Sciatic nerve (tissue), 2 donors: Measurements from ENCODE around the gene MDC1. TPM values are rescaled to one million over a fixed set of nuclear protein-coding genes. Genes with fewer than 3 reads are reported as not detected.

Experiments used
- ATAC-seq: fragments of 200-7000 bp; cut with Tn5 transposase; one replicate; pipeline ENCODE4 v1.9.1; 2020; ENCODE audit warnings: mild to moderate bottlenecking, moderate library complexity
- DNase-seq: peaks from one replicate; pipeline ENCODE4 v3.0.0-alpha.2; 2020; ENCODE audit warnings: low spot score
- intact Hi-C: fragments of 100-400 bp; cut with DNase I; formaldehyde crosslinking; loops from one replicate; pipeline ENCODE4 v1.14.2; 2022
- total RNA-seq: library from RNA; stranded (reverse); fragmentation: NEBNext Ultra II Directional; extraction: Animal tissue kit (Norgen Biotek cat#: 25700); gene quantifications from one replicate; pipeline ENCODE4 v1.2.1, GENCODE V29; 2021
- donor health status: DM: no; HTN: no; CAD: no.
- donor health status: DM: no; HTN: no; CAD: no.

The MDC1 gene
- total RNA-seq, 1 donor from 2014 or later, result 43.2 TPM

GRCh38 chr6:30749554-30750378, 32.7 kb upstream of the MDC1 start:
- ATAC-seq (no peak), DNase-seq (peak; percentile 60)
- intact Hi-C loops, result loop anchor here (5.0 kb wide), 1 partner anchor 73 kb away; no protein-coding TSS in a partner anchor

GRCh38 chr6:30748851-30749540, 31.9 kb upstream of the MDC1 start:
- intact Hi-C loops, result loop anchor here (5.0 kb wide), 1 partner anchor 73 kb away; no protein-coding TSS in a partner anchor
- ATAC-seq (no peak), DNase-seq (no peak)

DNA sequence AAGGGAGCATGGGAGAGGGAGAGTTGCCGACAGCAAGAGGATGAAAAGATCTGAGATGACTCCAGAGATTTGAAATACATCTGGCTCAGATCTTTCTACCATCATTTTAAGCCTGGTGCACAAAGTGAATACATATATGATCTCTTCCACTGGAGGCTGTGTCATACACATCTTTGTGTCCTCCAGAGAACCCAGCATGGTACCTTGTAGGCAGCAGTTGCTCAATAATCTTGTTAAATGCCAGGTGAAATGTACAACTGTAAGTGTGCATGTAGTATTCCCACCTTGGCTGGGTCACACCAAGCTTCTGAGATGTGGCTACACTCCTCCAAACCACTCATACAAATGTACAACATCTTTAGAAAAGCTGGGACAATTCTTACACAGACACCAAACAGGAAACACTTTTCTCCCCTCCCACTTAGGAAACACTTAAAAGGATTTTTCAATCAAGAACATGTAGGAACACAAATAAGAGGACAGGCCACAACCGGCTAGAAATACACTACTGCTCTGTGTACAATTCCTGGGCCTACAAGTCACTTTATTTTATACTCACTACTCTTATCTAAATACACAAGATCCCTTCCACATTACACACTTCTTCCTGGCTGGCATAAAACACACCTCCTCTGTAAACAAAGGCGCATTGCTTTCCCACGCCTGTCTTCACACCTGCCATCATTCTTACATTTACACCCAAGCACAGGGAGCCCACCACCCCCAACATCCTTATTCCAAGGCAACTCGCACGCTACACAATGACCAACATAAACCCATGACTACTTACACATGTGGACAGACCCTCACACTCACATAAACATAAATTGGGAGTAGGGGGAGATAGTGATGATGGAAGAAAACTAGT, 31.1 kb upstream of the MDC1 start:
- intact Hi-C loops, result loop anchor here (5.0 kb wide), 1 partner anchor 74 kb away; no protein-coding TSS in a partner anchor
- ATAC-seq, result no peak

DNA sequence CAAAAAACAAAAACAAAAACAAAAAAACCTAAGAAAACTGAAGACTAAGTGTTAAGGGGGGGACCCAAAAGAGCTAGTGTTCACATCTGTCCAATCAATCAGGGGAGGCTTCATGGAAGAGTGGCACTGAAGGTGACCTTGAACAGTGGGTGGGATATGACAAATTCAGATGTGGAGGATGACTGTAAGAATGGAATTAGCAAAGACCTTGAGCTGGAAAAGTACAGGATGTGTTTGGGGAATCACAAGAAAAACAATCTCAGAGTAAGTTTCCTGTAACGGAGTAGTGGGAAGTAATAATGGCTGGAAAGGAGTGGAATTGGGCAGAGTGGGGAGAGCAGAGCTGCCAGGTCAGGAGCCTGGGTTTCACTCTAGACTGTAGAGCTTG, 30.2 kb upstream of the MDC1 start:
- intact Hi-C loops, result loop anchor here (5.0 kb wide), 1 partner anchor 75 kb away; no protein-coding TSS in a partner anchor
- ATAC-seq (no peak), DNase-seq (no peak)

More for the DNA sequence above, 31.1 kb upstream of the MDC1 start:
- no peak for DNase-seq

DNA sequence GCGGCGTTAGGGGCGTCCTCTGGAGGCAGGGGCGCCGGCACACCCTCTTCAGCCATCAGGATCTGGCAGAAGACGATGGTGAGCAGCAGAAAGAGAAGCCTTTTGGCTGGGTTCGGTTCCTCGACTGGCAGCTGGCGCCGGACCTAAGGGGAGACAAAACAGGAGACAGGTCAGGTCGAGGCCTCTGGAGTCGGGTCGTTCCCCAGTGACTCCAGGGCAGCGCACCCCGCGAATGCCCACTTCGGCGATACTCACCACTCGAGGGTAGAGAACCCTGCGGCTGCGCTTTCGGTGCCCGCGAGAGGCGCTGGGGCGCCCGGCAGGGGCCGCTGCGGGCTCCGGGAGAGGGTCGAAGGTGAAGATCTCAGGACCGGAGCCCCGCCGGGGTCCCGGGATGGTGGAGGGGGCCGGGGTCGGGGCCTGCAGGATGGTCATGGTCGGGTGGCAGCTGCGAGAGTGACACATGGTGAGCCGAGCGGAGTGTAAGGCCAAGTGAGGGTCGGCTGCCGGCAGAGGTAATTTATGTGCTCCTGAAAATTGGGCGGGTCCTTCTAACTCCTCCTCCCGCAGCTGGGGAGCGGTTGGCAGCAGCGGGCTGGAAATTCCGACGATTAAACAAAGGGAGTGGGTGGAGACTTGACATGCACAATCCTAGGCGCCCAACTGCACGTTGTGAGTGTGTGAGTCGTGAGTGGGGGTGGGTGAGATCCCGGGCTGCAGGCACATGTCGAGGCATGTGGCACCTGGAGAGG, 27.1 kb upstream of the MDC1 start, which contains the start of gene IER3:
Gene IER3 (minus strand): TSS at position 494 of the 752 bp plus-strand sequence. CDS start 29 bp downstream, at position 465.
- peak; percentile 91 for DNase-seq
- intact Hi-C loops, result no loop called here
- ATAC-seq, result peak; percentile 59

DNA sequence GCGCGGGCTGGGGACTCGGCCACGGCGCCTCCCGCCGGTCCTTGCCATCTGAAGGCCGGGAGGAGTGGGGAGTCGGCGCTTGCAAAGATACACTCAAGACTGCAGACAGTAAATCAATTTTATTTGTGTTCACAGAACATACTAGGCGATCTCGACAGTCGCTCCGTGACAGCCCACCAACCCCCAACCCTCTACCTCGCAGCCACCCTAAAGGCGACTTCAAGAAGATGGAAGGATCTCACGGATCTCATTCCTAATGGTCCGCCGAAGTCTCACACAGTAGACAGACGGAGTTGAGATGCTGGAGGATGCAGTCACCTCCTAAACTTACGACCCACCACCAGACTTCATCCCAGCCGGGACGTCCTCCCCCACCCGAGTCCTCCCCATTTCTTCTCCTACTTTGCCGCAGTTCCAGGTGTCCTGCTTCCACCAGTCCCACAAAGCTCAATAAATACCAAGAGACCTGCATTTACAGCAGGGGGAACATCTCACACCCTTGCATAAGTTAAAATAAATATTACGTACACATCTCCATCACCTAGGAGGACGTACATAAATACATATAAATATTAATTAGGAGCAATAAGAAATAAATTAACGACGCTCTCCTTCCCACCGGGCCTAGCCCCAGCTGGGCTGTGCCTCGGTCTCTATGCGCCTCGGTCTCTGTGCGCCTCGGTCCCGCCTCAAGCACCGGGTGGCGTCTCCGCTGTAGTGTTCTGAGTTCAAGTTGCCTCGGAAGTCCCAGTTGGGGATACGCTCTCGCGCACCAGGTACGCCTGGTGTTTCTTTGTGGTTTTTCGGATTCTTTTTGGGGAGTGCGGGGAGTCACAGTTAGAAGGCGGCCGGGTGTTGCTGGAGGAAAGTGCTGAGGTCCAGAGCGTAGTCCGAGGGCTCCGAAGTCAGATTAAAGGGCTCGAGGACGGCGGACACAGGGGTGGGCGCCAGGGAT, 26.3 kb upstream of the MDC1 start:
- intact Hi-C loops, result no loop called here
- ATAC-seq (peak; percentile 18), DNase-seq (peak; percentile 68)

DNA sequence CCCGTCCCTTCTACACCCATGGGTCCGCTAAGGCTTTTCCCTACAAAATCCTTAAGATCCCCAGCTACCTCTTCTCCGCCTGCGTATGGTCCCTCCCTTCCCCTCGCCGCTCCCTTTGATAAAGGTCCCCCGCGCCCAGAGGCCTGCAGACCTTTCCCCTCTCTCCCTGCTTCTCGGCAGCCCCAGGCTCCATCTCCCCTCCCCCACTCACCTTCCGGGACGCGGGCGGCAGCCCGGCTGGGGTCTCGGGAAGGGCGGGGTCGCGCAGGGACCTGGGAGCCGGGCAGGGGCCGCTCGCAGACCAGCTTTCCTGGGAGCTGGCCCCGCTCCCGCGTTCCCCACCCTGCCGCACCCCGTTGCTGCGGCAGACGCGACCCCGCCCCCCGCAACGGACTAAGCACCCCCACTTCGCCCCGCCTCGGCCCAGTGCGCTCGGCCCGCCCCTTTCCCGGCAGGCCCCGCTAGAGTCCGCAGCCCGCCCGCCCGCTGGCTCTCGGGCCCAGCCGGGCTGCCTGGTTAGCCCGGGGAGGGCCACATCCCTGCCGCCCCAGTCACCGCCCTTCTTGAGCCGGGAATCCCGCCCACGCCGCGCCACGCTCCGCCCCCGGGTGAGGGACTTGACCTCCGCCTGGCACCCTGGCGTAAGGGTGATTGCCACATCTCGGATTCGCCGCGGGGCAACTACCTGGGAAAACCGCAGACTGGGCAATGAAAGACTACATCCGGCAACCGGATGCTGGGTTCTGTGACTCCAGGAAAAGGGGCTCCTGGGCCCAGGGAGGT, 25.4 kb upstream of the MDC1 start, which contains the start of gene FLOT1:
Gene FLOT1 (minus strand): TSS at position 372 of the 783 bp plus-strand sequence. CDS start 498 bp downstream, outside the sequence.
- ATAC-seq (peak; percentile 93), DNase-seq (peak; percentile 98)
- intact Hi-C loops, result no loop called here

DNA sequence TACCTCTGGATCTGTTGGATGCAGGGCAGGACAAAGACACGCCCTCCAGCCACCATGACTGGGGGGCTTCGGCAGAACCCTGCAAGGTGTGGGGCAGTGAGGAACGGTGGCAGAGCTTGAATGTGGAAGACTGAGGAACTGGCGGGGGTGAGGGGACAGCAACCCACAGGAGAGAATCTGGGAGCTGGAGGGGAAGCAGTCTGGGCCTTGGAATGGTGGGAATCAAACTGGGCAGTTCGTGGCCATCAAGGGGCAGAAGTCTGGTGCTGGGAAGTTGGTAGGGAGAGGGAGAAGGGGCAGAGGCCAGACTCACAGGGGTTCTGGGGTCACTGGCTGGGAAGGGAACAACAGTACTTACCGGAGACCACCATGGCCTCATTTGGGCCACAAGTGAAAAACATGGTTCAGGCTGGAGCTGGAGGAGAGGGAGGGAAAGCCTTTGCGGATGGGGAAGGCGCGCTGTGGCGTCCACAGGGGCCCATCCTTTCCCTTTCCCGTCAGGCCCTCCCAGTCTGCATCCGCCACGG, 24.8 kb upstream of the MDC1 start:
- DNase-seq (no peak), ATAC-seq (peak; percentile 6)
- intact Hi-C loops, result no loop called here

- ATAC-seq (no peak), DNase-seq (no peak)
Measured at GRCh38 chr6:30741063-30741779, 24.1 kb upstream of the MDC1 start.

DNA sequence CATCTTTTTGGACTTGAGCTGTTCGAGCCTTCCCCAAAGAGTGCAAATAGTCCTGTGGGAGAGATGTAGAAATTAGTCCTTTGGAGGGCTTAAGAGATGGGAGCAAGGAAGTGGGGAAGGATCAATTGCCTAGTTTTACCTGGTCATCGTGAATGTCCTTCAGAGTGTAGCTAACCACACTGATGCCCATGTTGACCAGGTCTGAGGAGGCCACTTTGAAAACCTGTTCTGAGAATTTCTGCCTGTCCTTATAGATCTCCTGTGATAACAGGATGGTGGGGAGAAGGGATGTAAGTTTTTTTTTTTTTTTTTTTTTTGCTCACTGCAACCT, 23.4 kb upstream of the MDC1 start:
- ATAC-seq, result no peak
- no peak for DNase-seq
- intact Hi-C loops, result no loop called here

More at GRCh38 chr6:30741063-30741779, 24.1 kb upstream of the MDC1 start:
- intact Hi-C loops, result no loop called here

- ATAC-seq, result no peak
- DNase-seq, result no peak
- intact Hi-C loops, result no loop called here
Measured at GRCh38 chr6:30738532-30738931, 21.5 kb upstream of the MDC1 start.

DNA sequence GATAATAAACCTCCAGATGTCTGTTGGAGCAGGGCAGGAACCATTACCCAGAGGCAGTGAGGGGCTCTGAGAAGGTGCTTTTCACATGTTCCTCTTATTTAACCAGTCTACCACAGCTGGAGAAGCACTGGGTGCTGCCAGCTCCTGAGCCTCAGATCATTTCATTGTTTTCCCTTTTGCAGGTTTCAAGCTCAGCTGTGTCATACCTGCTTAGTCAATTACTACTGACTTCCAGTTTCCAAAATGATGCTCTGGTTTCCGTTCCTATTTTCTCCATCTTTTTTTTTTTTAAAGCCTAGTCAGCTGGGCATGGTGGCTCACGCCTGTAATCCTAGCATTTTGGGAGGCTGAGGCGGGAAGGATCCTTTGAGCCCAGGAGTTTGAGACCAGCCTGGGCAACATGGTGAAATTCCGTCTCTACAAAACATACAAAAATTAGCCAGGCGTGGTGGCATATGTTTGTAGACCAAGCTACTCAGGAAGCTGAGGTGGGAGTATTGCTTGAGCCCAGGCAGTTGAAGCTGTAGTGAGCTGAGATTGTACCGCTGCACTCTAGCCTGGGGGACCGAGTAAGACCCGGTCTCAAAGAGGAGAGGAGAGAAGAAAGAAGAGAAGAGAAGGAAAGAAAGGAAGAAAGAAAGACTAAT, 18.7 kb upstream of the MDC1 start:
- intact Hi-C loops, result no loop called here
- ATAC-seq (no peak), DNase-seq (no peak)

- DNase-seq (no peak), ATAC-seq (no peak)
- intact Hi-C loops, result no loop called here
Measured at GRCh38 chr6:30732237-30732943, 15.3 kb upstream of the MDC1 start.

DNA sequence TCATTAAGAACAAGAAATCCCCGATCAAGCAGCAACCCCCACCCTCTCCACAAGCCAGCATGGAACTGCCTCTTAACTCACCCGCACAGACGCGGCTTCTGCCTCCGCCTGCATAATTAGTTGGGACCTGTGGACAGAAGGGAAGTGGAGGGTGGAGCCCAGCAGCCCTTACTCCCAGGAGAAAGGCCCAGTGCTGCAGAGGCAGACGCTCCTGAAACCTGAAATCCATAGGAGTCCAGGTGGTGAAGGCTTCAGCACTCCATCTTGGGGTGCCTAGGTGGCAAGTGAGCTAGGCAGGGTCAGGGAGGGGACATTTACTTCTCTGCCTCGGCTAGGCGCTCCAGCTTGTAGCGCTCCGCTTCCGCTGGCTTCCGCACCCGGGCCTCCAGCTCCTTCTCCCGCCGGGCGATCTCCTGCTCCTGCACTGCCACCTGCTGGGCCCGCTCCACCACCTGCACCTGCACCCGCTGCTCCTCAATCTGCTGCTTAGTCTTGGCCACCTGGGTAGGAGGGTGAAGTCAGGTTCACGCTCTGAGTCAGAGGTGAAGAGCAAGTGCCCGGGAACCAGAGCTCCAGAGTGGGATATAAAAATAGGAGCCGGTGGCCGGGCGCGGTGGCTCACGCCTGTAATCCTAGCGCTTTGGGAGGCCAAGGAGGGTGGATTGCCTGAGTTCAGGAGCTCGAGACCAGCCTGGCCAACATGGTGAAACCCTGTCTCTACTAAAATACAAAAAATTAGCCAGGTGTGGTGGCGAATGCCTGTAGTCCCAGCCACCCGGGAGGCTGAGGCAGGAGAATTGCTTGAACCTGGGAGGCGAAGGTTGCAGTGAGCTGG, 13.7 kb upstream of the MDC1 start:
- intact Hi-C loops, result no loop called here
- DNase-seq, result peak; percentile 75
- ATAC-seq, result peak; percentile 83
